ENCODE results near the gene WNT9A.

- no peak for TF ChIP-seq CTCF (IDR thresholded peaks at IDR 0.05; ENCODE audit: poor library complexity)
- TF ChIP-seq EZH2 (IDR thresholded peaks at IDR 0.05; ENCODE audit: borderline replicate concordance) = no peak
Observed at GRCh38 chr1:227929751-227930472, 17.8 kb downstream of the WNT9A start.
